ENCODE measurements around the gene ZFHX3. TPM values are rescaled to one million over a fixed set of nuclear protein-coding genes. Genes with fewer than 3 reads are reported as not detected.
A peak's percentile ranks its signal among the peaks of the same experiment; 100 is the strongest.

The ZFHX3 gene
- total and polyA plus RNA-seq, 2 of the 8 experiments (the other 6 are each of a cell fraction or from before 2014, with no cell fraction given): 0.08 to 0.99 TPM

GRCh38 chr16:72938795-72939164 is 109.1 kb downstream of the ZFHX3 start:
- Histone ChIP-seq H2AFZ (ENCODE audit: low read length) (no peak overlapping the region), H3K56ac (replicated peaks; ENCODE audit: insufficient read length, low read depth, low read length) (no peak overlapping the region), H2BK5ac (ENCODE audit: low read depth, low read length) (no peak overlapping the region), H3K18ac (ENCODE audit: extremely low read depth, low read length) (no peak overlapping the region), H2BK15ac (ENCODE audit: low read length) (no peak overlapping the region), H3K4me1 (replicated peaks in 1 of 4; ENCODE audit: control insufficient read depth in 3 of 4, insufficient read depth in 4 of 4, low read length in 3 of 4) (peaks cover 5 to 17% (median 7%) of the 10 kb centered on the region in 4 experiments; a peak in 6 of 7 replicates), H3K9me3 (ENCODE audit: insufficient read depth in 2 of 2, low read depth in 1 of 2, low read length in 1 of 2) (no peaks in the 10 kb centered on the region), H3K23me2 (ENCODE audit: low read depth, low read length) (no peaks in the 10 kb centered on the region), H3K36me3 (ENCODE audit: control insufficient read depth in 2 of 4, insufficient read depth in 4 of 4, low read length in 3 of 4) (no peaks in the 10 kb centered on the region; a peak in 1 of 8 replicates), H3K4ac (replicated peaks; ENCODE audit: insufficient read length, low read depth, low read length) (no peak overlapping the region), H4K91ac (replicated peaks; ENCODE audit: insufficient read length, low read length) (no peak overlapping the region), H3K79me1 (ENCODE audit: low read depth, low read length) (no peaks in the 10 kb centered on the region), H3K14ac (ENCODE audit: insufficient read length) (no peak overlapping the region), H3K27me3 (replicated peaks in 1 of 4; ENCODE audit: control insufficient read depth in 3 of 4, extremely low read depth in 1 of 4, insufficient read depth in 3 of 4, low read length in 3 of 4) (no peaks in the 10 kb centered on the region), H3K4me2 (ENCODE audit: insufficient read depth in 1 of 2, low read depth in 2 of 2, low read length in 2 of 2) (no peak overlapping the region), H3K23ac (ENCODE audit: insufficient read length) (no peak overlapping the region), H3K27ac (ENCODE audit: low read depth, low read length) (no peak overlapping the region), H3K9ac (replicated peaks in 1 of 4; ENCODE audit: extremely low read depth in 1 of 4, low read depth in 3 of 4, low read length in 3 of 4) (no peak overlapping the region), H2BK20ac (ENCODE audit: low read length) (0 out of 2 replicates have a peak overlapping the region, but pooled peaks have one; percentile 21), H4K20me1 (replicated peaks in 1 of 2; ENCODE audit: control insufficient read depth in 1 of 2, insufficient read depth in 2 of 2, low read length in 2 of 2) (no peaks in the 10 kb centered on the region), H4K5ac (ENCODE audit: insufficient read length, low read depth, low read length) (no peak overlapping the region), H2BK12ac (ENCODE audit: low read depth, low read length) (no peak overlapping the region), H3K4me3 (ENCODE audit: extremely low read depth in 1 of 4, insufficient read depth in 2 of 4, low read depth in 3 of 4, low read length in 4 of 4) (no peak overlapping the region), H4K8ac (ENCODE audit: extremely low read depth, insufficient read depth, low read length) (no peak overlapping the region), H2BK120ac (replicated peaks; ENCODE audit: low read depth, low read length) (no peak overlapping the region), H3K79me2 (ENCODE audit: control insufficient read depth in 1 of 2, insufficient read depth in 2 of 2, low read length in 2 of 2) (no peaks in the 10 kb centered on the region), H2AK5ac (ENCODE audit: low read depth, low read length) (no peak overlapping the region)
- POLR2A ChIA-PET (ENCODE audit: partially characterized antibody): interaction anchor here (1.0 kb wide), 1 partner anchor 10 kb away, joined by 3 read pairs; no protein-coding TSS in a partner anchor
- FAIRE-seq (no peak), DNase-seq (ENCODE audit: low read depth in 1 of 2, low spot score in 2 of 2) (no peak)
- CTCF ChIA-PET (ENCODE audit: partially characterized antibody): interaction anchor here (0.7 to 3.1 kb wide), 8 partner anchors 8 to 106 kb away, joined by 3 to 15 read pairs (median 3); no protein-coding TSS in a partner anchor
- TF ChIP-seq RBBP5 (IDR thresholded peaks at IDR 0.05; ENCODE audit: borderline replicate concordance, low read depth, low read length): no peak
- 95% methylated on average over 7 of the region's 7 CpGs; no CpG with 5 or more reads in 1 of the 2 experiments for WGBS, 2 experiments (ENCODE audit: extremely low coverage in 1 of 2, insufficient coverage in 1 of 2, insufficient read length in 1 of 2, insufficient replicate concordance in 2 of 2, low coverage in 1 of 2, low lambda C conversion rate in 2 of 2, missing lambda C conversion rate in 1 of 2)
